Spleen (tissue), 11 donors: ENCODE data around the gene PARN. TPM values are rescaled to one million over a fixed set of nuclear protein-coding genes. Genes with fewer than 3 reads are reported as not detected.

Source experiments
- DNase-seq: peaks from one replicate; pipeline ENCODE4 v3.0.0-alpha.2; 2020
- H3K27ac ChIP-seq, 8 donors: fragments of 200-600 bp; sonication (generic) in 7 of 8; 1 replicate in 4 of 8; 2 replicates in 4 of 8; pipeline versions ENCODE4 v1.5.0 to v1.8.0; 2016 to 2021; ENCODE audit warnings: inconsistent platforms in 4 of 8, mild to moderate bottlenecking in 4 of 8, moderate library complexity in 1 of 8
- H3K27me3 ChIP-seq, 7 donors: fragments of 200-600 bp; sonication (generic) in 6 of 7; replicated peaks in 1 of 7; 1 replicate in 4 of 7; 2 replicates in 3 of 7; pipeline versions ENCODE4 v1.5.0 to v1.8.0; 2016 to 2021; ENCODE audit warnings: inconsistent platforms in 3 of 7, mild to moderate bottlenecking in 1 of 7
- H3K36me3 ChIP-seq, 6 donors: fragments of 200-600 bp; sonication (generic) in 5 of 6; 1 replicate in 4 of 6; 2 replicates in 2 of 6; pipeline versions ENCODE4 v1.5.0 to v1.8.0; 2016 to 2021; ENCODE audit warnings: inconsistent platforms in 2 of 6
- H3K4me1 ChIP-seq, 6 donors: fragments of 200-600 bp; sonication (generic) in 5 of 6; 1 replicate in 3 of 6; 2 replicates in 3 of 6; pipeline versions ENCODE4 v1.5.0 to v1.8.0; 2016 to 2021; ENCODE audit warnings: inconsistent platforms in 3 of 6
- H3K4me3 ChIP-seq, 8 donors: fragments of 200-600 bp; sonication (generic) in 7 of 8; 1 replicate in 4 of 8; 2 replicates in 4 of 8; pipeline versions ENCODE4 v1.5.0 to v1.8.0; 2016 to 2021; ENCODE audit warnings: inconsistent platforms in 4 of 8, mild to moderate bottlenecking in 4 of 8, moderate library complexity in 2 of 8
- H3K9me3 ChIP-seq, 8 donors: fragments of 200-600 bp; sonication (generic) in 7 of 8; 1 replicate in 4 of 8; 2 replicates in 4 of 8; pipeline versions ENCODE4 v1.5.0 to v1.8.0; 2016 to 2021; ENCODE audit warnings: inconsistent platforms in 4 of 8
- CTCF ChIP-seq, 11 experiments: fragments of 200-600 bp in 7 of 11; fragments of 450-650 bp in 4 of 11; sonication (generic) in 4 of 11; IDR thresholded peaks in 8 of 11; conservative IDR thresholded peaks in 3 of 11; 1 replicate in 7 of 11; 2 replicates in 4 of 11; pipeline versions ENCODE4 v1.4.0 to v1.8.0; 2016 to 2021; ENCODE audit warnings: antibody characterized with exemption in 11 of 11, inconsistent platforms in 4 of 11, mild to moderate bottlenecking in 1 of 11
- POLR2A ChIP-seq, 3 donors: fragments of 450-650 bp; IDR thresholded peaks; one replicate each; pipeline ENCODE4 v1.5.1; 2017; ENCODE audit warnings: antibody characterized with exemption in 3 of 3, mild to moderate bottlenecking in 1 of 3
- POLR2AphosphoS5 ChIP-seq, 3 donors: sonication (generic); formaldehyde crosslinking; IDR thresholded peaks; one replicate each; pipeline ENCODE4 v1.5.1; 2017; ENCODE audit warnings: antibody characterized with exemption in 3 of 3
- WGBS, 5 donors: extraction: QIAGEN DNeasy Blood & Tissue Kit in 3 of 5; methylation state at CpG; one replicate each; pipeline versions ENCODE4 v1.1.5 to v1.1.7; 2013 to 2018; 5-methylcytosine and 5-hydroxymethylcytosine counted together
- intact Hi-C: fragments of 100-400 bp; cut with DNase I; formaldehyde crosslinking; loops from one replicate; pipeline ENCODE4 v1.15.0; 2023; ENCODE audit warnings: low total_unique reads
- polyA plus RNA-seq, 3 donors: library from polyadenylated mRNA; stranded (reverse); fragments of 200-250 nt; gene quantifications; one replicate each; pipeline ENCODE4 v1.2.1, GENCODE V29; 2013
- total RNA-seq, 7 donors: library from RNA; depleted of rRNA in 3 of 7; stranded (reverse); fragments of >200 nt in 3 of 7; fragmentation: NEBNext Ultra II Directional in 4 of 7; extraction: Animal tissue kit (Norgen Biotek cat#: 25700) in 4 of 7; gene quantifications; one replicate each; pipeline versions ENCODE4 v1.1.0 to v1.2.1, GENCODE V29; 2016 to 2021
- donor health status: healthy with polysubstance abuse.
- donor health status: DM: no; HTN: no; CAD: no; lungs with moderate emphysema.
- donor health status: DM: no; HTN: no; CAD: no.
- donor health status: Bipolar disorder and iron deficiency.
- donor health status: healthy.
- donor health status: DM: no; HTN: no; CAD: no.
- donor health status: DM: yes; HTN: yes; CAD: no.

Gene PARN
- total and polyA plus RNA-seq, 10 donors = 10.3 to 49.0 (median 35.6) TPM

GRCh38 chr16:14489460-14489859 lies 140.6 kb downstream of the PARN start:
- no peak overlapping the region for H3K27ac ChIP-seq
- DNase-seq = no peak
- 74 to 89% (median 85%) methylated on average over 4 of the region's 4 CpGs for WGBS, 5 donors
- no peaks in the 10 kb centered on the region for H3K9me3 ChIP-seq
- no peak overlapping the region for H3K4me3 ChIP-seq
- no peak for TF ChIP-seq POLR2AphosphoS5 (IDR thresholded peaks at IDR 0.05)
- TF ChIP-seq CTCF (IDR thresholded peaks at IDR 0.05 in 8 of 11, conservative IDR thresholded peaks at IDR 0.05 in 3 of 11) = peak in 1 of 11 experiments; percentile 11
- peaks cover 0 to 12% (median 0%) of the 10 kb centered on the region in 6 donors for H3K36me3 ChIP-seq
- peaks cover 0 to 51% (median 23%) of the 10 kb centered on the region in 6 donors for H3K4me1 ChIP-seq
- H3K27me3 ChIP-seq = no peaks in the 10 kb centered on the region
- intact Hi-C loops = no loop called here

GRCh38 chr16:14487579-14487978 lies 142.5 kb downstream of the PARN start:
- Histone ChIP-seq H3K27ac (peak overlapping the region in 4 of 8 donors; percentile 55 to 79 (median 70)), H3K4me1 (peaks cover 0 to 49% (median 21%) of the 10 kb centered on the region in 6 donors), H3K36me3 (peaks cover 0 to 25% (median under 1%) of the 10 kb centered on the region in 6 donors), H3K4me3 (peak overlapping the region in 1 of 8 donors; percentile 53), H3K27me3 (no peaks in the 10 kb centered on the region), H3K9me3 (no peaks in the 10 kb centered on the region)
- whole genome bisulfite sequencing, 5 donors = 7 to 15% (median 12%) methylated on average over 3 of the region's 3 CpGs
- no peak for DNase-seq
- intact Hi-C loops = no loop called here
- TF ChIP-seq POLR2AphosphoS5 (IDR thresholded peaks at IDR 0.05) = no peak
- TF ChIP-seq CTCF (IDR thresholded peaks at IDR 0.05 in 8 of 11, conservative IDR thresholded peaks at IDR 0.05 in 3 of 11) = no peak
- no peak for TF ChIP-seq POLR2A (IDR thresholded peaks at IDR 0.05)

GRCh38 chr16:14486520-14487303 lies 143.3 kb downstream of the PARN start:
- intact Hi-C loops = no loop called here

More at GRCh38 chr16:14486520-14487303, 143.3 kb downstream of the PARN start:
- H3K36me3 ChIP-seq = peaks cover 0 to 34% (median 7%) of the 10 kb centered on the region in 6 donors
- H3K27ac ChIP-seq = peak overlapping the region in 6 of 8 donors; percentile 45 to 79 (median 62)
- WGBS, 5 donors = 48 to 56% (median 52%) methylated on average over 19 to 20 of the region's 20 CpGs
- no peak for DNase-seq
- no peaks in the 10 kb centered on the region for H3K9me3 ChIP-seq
- peak overlapping the region in 3 of 8 donors; percentile 19 to 53 (median 34) for H3K4me3 ChIP-seq
- TF ChIP-seq CTCF (IDR thresholded peaks at IDR 0.05 in 8 of 11, conservative IDR thresholded peaks at IDR 0.05 in 3 of 11) = no peak
- no peak for TF ChIP-seq POLR2A (IDR thresholded peaks at IDR 0.05)
- TF ChIP-seq POLR2AphosphoS5 (IDR thresholded peaks at IDR 0.05) = peak in 2 of 3 donors; percentile 37 to 63
- no peaks in the 10 kb centered on the region for H3K27me3 ChIP-seq
- peaks cover 0 to 40% (median 16%) of the 10 kb centered on the region in 6 donors for H3K4me1 ChIP-seq
